Activated naive CD4-positive, alpha-beta T cell treated with anti-CD3 and anti-CD28 coated beads, Interleukin-2, amount 50 U/mL, for 72 hours (primary cell): ENCODE data around the gene SPG21. TPM values are rescaled to one million over a fixed set of nuclear protein-coding genes. Genes with fewer than 3 reads are reported as not detected.

Experiments used
- ATAC-seq, 2 donors: fragments of 150-1000 bp; cut with Tn5 transposase; 2 replicates each; pipeline ENCODE4 v1.10.0; 2021; ENCODE audit warnings: mild to moderate bottlenecking in 2 of 2, moderate library complexity in 2 of 2
- DNase-seq, 2 donors: peaks; one replicate each; pipeline ENCODE4 v3.0.0; 2021 to 2022; ENCODE audit warnings: low spot score in 2 of 2
- H3K27ac Mint-ChIP-seq, 2 donors: one replicate each; pipeline ENCODE4 v1.8.0; 2022; ENCODE audit warnings: mild to moderate bottlenecking in 2 of 2, mixed read lengths in 2 of 2
- H3K36me3 Mint-ChIP-seq, 2 donors: one replicate each; pipeline ENCODE4 v1.8.0; 2022; ENCODE audit warnings: mixed read lengths in 2 of 2
- H3K9me3 Mint-ChIP-seq, 2 donors: one replicate each; pipeline ENCODE4 v1.8.0; 2022; ENCODE audit warnings: mixed read lengths in 2 of 2
- total RNA-seq, 2 donors: library from RNA; stranded (reverse); gene quantifications; one replicate each; pipeline ENCODE4 v1.2.3, GENCODE V29; 2022

Gene SPG21
- total RNA-seq, 2 donors from 2014 or later: 67.1 to 90.4 TPM

GRCh38 chr15:64926661-64927060, 63.1 kb downstream of the SPG21 start:
- H3K9me3 Mint-ChIP-seq: no peaks in the 10 kb centered on the region
- H3K27ac Mint-ChIP-seq: no peak overlapping the region
- DNase-seq (no peak), ATAC-seq (no peak)
- H3K36me3 Mint-ChIP-seq: no peaks in the 10 kb centered on the region

- H3K36me3 Mint-ChIP-seq: no peaks in the 10 kb centered on the region
- DNase-seq (no peak), ATAC-seq (no peak)
- peak overlapping the region in 1 of 2 donors; percentile 61 for H3K27ac Mint-ChIP-seq
- H3K9me3 Mint-ChIP-seq: no peaks in the 10 kb centered on the region
Measured at GRCh38 chr15:64925335-64926330, 64.1 kb downstream of the SPG21 start.

- ATAC-seq: no peak
- no peaks in the 10 kb centered on the region for H3K9me3 Mint-ChIP-seq
- no peak overlapping the region for H3K27ac Mint-ChIP-seq
- no peaks in the 10 kb centered on the region for H3K36me3 Mint-ChIP-seq
- DNase-seq: no peak
Measured at GRCh38 chr15:64923546-64923945, 66.2 kb downstream of the SPG21 start.

GRCh38 chr15:64921711-64922110, 68.0 kb downstream of the SPG21 start:
- no peaks in the 10 kb centered on the region for H3K9me3 Mint-ChIP-seq
- no peak for DNase-seq
- H3K36me3 Mint-ChIP-seq: no peaks in the 10 kb centered on the region
- peak overlapping the region in 1 of 2 donors; percentile 72 for H3K27ac Mint-ChIP-seq
- ATAC-seq: no peak

DNA sequence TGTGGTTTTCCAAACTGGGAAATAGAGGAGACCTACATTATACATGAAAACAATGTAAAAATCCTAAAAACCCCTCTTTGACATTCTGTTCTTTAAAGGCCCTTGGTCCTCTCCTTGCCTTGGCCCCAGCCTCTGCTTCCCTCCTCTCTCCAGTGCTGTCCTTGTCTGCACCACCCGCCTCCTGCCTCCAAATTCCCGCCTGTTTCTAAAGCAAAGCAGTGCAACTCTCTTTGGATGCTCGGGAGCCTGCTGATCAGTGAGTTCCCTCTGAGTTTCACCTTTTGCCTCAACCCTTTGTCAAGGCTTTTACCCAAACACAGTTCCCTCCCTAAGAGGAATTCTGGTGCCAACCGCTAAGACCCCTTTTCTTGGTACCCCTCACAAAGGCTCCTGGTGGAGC, 70.0 kb downstream of the SPG21 start:
- DNase-seq (no peak), ATAC-seq (no peak)
- H3K36me3 Mint-ChIP-seq: no peaks in the 10 kb centered on the region
- H3K27ac Mint-ChIP-seq: no peak overlapping the region
- H3K9me3 Mint-ChIP-seq: no peaks in the 10 kb centered on the region

DNA sequence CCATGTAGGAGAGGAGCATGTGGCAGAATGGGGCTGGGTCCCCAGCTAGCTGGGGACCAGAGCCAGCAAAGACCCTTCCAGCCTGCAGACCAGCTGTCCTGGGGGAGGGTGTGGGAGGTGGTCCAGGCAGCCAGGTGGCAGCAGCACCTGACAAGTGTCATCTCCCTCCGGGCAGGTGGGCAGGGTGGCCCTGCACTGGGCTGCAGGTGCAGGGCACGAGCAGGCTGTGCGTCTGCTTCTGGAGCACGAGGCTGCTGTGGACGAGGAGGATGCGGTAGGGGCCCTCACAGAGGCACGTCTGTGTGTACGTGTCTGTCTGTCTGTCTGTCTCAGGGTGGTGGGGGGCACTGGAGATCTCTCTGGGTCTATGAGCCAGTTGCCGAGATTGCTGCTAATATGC, 72.5 kb downstream of the SPG21 start:
- Mint-ChIP-seq H3K36me3 (no peaks in the 10 kb centered on the region), H3K9me3 (no peaks in the 10 kb centered on the region), H3K27ac (peak overlapping the region; percentile 34 to 75)
- ATAC-seq (no peak), DNase-seq (no peak)

GRCh38 chr15:64916365-64916764, 73.3 kb downstream of the SPG21 start:
- H3K9me3 Mint-ChIP-seq: no peaks in the 10 kb centered on the region
- ATAC-seq: no peak
- peak overlapping the region; percentile 34 to 75 for H3K27ac Mint-ChIP-seq
- no peaks in the 10 kb centered on the region for H3K36me3 Mint-ChIP-seq
- no peak for DNase-seq

GRCh38 chr15:64915518-64916227, 74.0 kb downstream of the SPG21 start:
- no peak for ATAC-seq
- H3K27ac Mint-ChIP-seq: peak overlapping the region in 1 of 2 donors; percentile 75
- DNase-seq: no peak
- H3K9me3 Mint-ChIP-seq: no peaks in the 10 kb centered on the region
- no peaks in the 10 kb centered on the region for H3K36me3 Mint-ChIP-seq

Other genes starting within 250 kb of the SPG21 start
- not detected for gene RBPMS2, start 214.3 kb downstream of the SPG21 start, total RNA-seq
- 10 to 100 TPM; 47.5 to 56.0 TPM for gene PIF1, start 164.3 kb downstream of the SPG21 start, total RNA-seq
- gene PLEKHO2, start 148.0 kb downstream of the SPG21 start, total RNA-seq: 10 to 100 TPM; 13.7 to 16.1 TPM
- gene ANKDD1A, start 78.0 kb downstream of the SPG21 start, total RNA-seq: 1 to 10 TPM; 3.8 to 8.9 TPM
- gene MTFMT, start 39.7 kb upstream of the SPG21 start, total RNA-seq: 10 to 100 TPM; 15.7 to 17.3 TPM
- gene SLC51B, start 55.5 kb upstream of the SPG21 start, total RNA-seq: not detected
- not detected for gene RASL12, start 78.1 kb upstream of the SPG21 start, total RNA-seq
- not detected for gene KBTBD13, start 86.8 kb upstream of the SPG21 start, total RNA-seq
- gene UBAP1L, start 125.3 kb upstream of the SPG21 start, total RNA-seq: 1 to 10 TPM; 2.2 to 4.8 TPM
- 10 to 100 TPM; 34.2 to 36.6 TPM for gene PDCD7, start 143.9 kb upstream of the SPG21 start, total RNA-seq
- gene CLPX, start 195.4 kb upstream of the SPG21 start, total RNA-seq: 10 to 100 TPM; 66.6 to 84.1 TPM
- gene CILP, start 221.6 kb upstream of the SPG21 start, total RNA-seq: under 1 TPM in 1 of 2 donors, not detected in 1; 0.04 TPM